HepG2 (cell line): ENCODE measurements around the gene LYRM7. TPM values are rescaled to one million over a fixed set of nuclear protein-coding genes. Genes with fewer than 3 reads are reported as not detected.

Experiments used
- ADNP ChIP-seq: sonication (generic); formaldehyde crosslinking; IDR thresholded peaks from 2 replicates; pipeline ENCODE4 v1.4.0; 2020; ENCODE audit warnings: missing genetic modification reagents
- ARID2 ChIP-seq: sonication (generic); formaldehyde crosslinking; IDR thresholded peaks from 2 replicates; pipeline ENCODE4 v1.8.1; 2022; ENCODE audit warnings: mild to moderate bottlenecking, missing genetic modification reagents, borderline replicate concordance
- ARNT2 ChIP-seq: sonication (generic); formaldehyde crosslinking; IDR thresholded peaks from 2 replicates; pipeline ENCODE4 v1.8.0; 2022; ENCODE audit warnings: mild to moderate bottlenecking, low read depth, missing genetic modification reagents, moderate library complexity
- BHLHE40 ChIP-seq: IDR thresholded peaks from 2 replicates; pipeline ENCODE4 v1.6.1; 2011; ENCODE audit warnings: low read length, improper control_type of control experiment
- CCAR2 ChIP-seq: fragments of 200-400 bp; formaldehyde crosslinking; optimal IDR thresholded peaks from 2 replicates; pipeline ENCODE3; 2018; ENCODE audit warnings: low read depth, mild to moderate bottlenecking, low read length, moderate library complexity
- FOXA1 ChIP-seq, 2 experiments: fragments of 450-650 bp in 1 of 2; sonication (generic) in 1 of 2; formaldehyde crosslinking in 1 of 2; IDR thresholded peaks; 2 replicates each; pipeline versions ENCODE4 v1.4.0 to v1.6.1; 2016 to 2020; ENCODE audit warnings: missing genetic modification reagents in 1 of 2
- ISX ChIP-seq: sonication (generic); formaldehyde crosslinking; conservative IDR thresholded peaks from 2 replicates; pipeline ENCODE4 v1.5.0; 2020; ENCODE audit warnings: missing genetic modification reagents
- RBFOX2 ChIP-seq: fragments of 200-400 bp; formaldehyde crosslinking; IDR thresholded peaks from 2 replicates; pipeline ENCODE4 v1.6.1; 2017; ENCODE audit warnings: low read depth, mild to moderate bottlenecking, low read length
- RFX1 ChIP-seq: fragments of 450-650 bp; IDR thresholded peaks from 2 replicates; pipeline ENCODE4 v1.6.1; 2017
- SIN3A ChIP-seq: IDR thresholded peaks from 2 replicates; pipeline ENCODE4 v1.6.1; 2011; ENCODE audit warnings: low read depth, mild to moderate bottlenecking, control low read depth, low read length, borderline replicate concordance
- SIX4 ChIP-seq: sonication (generic); formaldehyde crosslinking; IDR thresholded peaks from 2 replicates; pipeline ENCODE4 v1.4.0; 2020; ENCODE audit warnings: missing genetic modification reagents
- SP5 ChIP-seq: IDR thresholded peaks from 2 replicates; pipeline ENCODE4 v1.6.1; 2016; ENCODE audit warnings: low read depth, borderline replicate concordance
- TCF7L2 ChIP-seq: IDR thresholded peaks from 2 replicates; pipeline ENCODE4 v1.6.1; 2011; ENCODE audit warnings: mild to moderate bottlenecking, low read depth, low read length, moderate library complexity
- ZNF703 ChIP-seq: sonication (generic); formaldehyde crosslinking; IDR thresholded peaks from 2 replicates; pipeline ENCODE4 v1.5.1; 2020; ENCODE audit warnings: missing genetic modification reagents, mild to moderate bottlenecking, moderate library complexity, borderline replicate concordance
- ZSCAN25 ChIP-seq: sonication (generic); formaldehyde crosslinking; IDR thresholded peaks from 2 replicates; pipeline ENCODE4 v1.8.0; 2022; ENCODE audit warnings: mild to moderate bottlenecking, missing genetic modification reagents
- polyA plus RNA-seq, 8 experiments: library from polyadenylated mRNA; depleted of rRNA in 3 of 8; stranded (reverse) in 7 of 8; unstranded in 1 of 8; fragments of >200 nt; fragmentation: Illumina TruSeq in 4 of 8; extraction: Trizol in 4 of 8; gene quantifications; 2 replicates each; pipeline versions ENCODE4 v1.2.1 to v1.2.3, GENCODE V29; 2011 to 2016; ENCODE audit warnings: low read depth in 4 of 8, missing spikeins in 1 of 8, mixed read lengths in 1 of 8; ENCODE audit not compliant: insufficient read depth in 1 of 8
- total RNA-seq, 5 experiments: library from RNA; depleted of rRNA; stranded (reverse); fragments of >200 nt; fragmentation: Illumina TruSeq; extraction: Trizol; gene quantifications; 2 replicates each; pipeline ENCODE4 v1.2.3, GENCODE V29; 2016; ENCODE audit warnings: low read depth in 1 of 5
- TF ChIP-seq, protein P1 (sequence below): sonication (generic); formaldehyde crosslinking; IDR thresholded peaks from 2 replicates; pipeline ENCODE4 v1.5.1; 2020; ENCODE audit warnings: missing genetic modification reagents, mild to moderate bottlenecking, borderline replicate concordance
- TF ChIP-seq, protein P2 (sequence below): sonication (generic); formaldehyde crosslinking; IDR thresholded peaks from 2 replicates; pipeline ENCODE4 v1.4.0; 2020; ENCODE audit warnings: missing genetic modification reagents, borderline replicate concordance
- TF ChIP-seq, protein P3 (sequence below): sonication (generic); formaldehyde crosslinking; IDR thresholded peaks from 2 replicates; pipeline ENCODE4 v1.8.0; 2022; ENCODE audit warnings: missing genetic modification reagents, mild to moderate bottlenecking, inconsistent platforms, borderline replicate concordance
- TF ChIP-seq, protein P4 (sequence below): sonication (generic); formaldehyde crosslinking; IDR thresholded peaks from 2 replicates; pipeline ENCODE4 v1.5.1; 2020; ENCODE audit warnings: missing genetic modification reagents, mild to moderate bottlenecking, borderline replicate concordance
- TF ChIP-seq, protein P5 (sequence below): IDR thresholded peaks from 2 replicates; pipeline ENCODE4 v1.6.1; 2012; ENCODE audit warnings: low read depth, low read length, improper control_type of control experiment

LYRM7 gene
- total and polyA plus RNA-seq, 2 of the 13 experiments (the other 11 are each of a cell fraction or from before 2014, with no cell fraction given) = 3.0 to 5.5 TPM

DNA sequence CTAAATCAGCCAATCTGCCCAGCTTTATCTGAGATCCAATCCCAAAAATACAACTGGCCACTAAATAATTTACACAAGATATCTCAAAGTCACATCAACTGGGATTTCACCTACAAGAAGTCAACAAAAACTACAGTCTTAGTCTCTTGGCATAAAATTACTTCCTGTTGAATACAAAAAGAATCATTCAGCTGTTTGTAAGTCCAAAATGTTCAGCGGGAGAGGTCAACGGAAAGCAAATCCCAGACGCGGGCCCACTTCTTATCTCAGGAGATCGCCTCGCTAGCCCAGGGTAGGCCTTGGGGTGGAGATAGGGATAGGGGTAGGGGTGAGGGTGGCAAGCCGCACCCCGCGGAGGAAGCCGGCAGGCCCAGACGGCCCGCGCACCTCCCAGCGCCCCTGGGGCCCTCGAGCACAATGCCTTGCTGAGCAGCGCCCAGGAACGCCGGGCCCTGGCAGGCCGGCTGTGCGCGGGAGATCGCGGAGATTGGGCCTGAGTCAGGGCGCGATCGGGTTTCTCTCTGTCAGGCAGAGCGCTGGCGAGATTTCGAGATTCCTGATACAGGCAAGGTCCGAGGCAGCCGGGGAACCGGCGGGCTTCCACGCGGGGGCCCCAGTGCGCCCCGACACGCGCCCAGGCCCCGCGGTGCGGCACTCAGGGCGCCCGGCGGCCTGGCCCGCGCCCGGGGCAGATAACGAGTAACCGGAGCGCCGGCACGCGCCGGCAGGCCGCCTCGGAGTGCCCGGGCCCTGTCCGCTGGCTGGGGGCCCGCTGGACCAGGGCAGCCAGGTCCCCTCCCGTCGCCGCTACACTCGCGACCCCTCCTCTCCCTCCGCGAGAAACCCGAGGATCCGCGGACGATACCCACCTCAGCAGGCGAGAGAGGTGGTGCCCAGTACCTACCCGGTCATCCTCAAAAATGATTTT lies 6.3 kb upstream of the LYRM7 start (continued):
- TF ChIP-seq, protein P1, sequence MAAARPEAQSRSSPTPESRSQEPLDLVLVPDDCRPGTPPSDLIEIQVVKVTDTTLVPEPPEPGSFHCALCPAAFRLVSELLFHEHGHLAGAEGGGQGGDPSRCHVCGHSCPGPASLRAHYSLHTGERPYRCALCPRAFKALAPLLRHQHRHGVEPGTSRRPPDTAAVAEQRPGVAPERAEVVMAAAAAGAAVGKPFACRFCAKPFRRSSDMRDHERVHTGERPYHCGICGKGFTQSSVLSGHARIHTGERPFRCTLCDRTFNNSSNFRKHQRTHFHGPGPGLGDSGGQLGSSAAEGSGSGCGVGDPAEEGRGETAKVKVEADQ (CRISPR knock-in tag) = peak; percentile 57; the same call in 1 of the 2 replicates
- TF ChIP-seq RFX1 (no peak), SIX4 (CRISPR knock-in tag) (no peak), ZNF703 (CRISPR knock-in tag) (no peak), SP5 (CRISPR knock-in tag) (no peak), FOXA1 (IDR thresholded peaks at IDR 0.05) (no peak), FOXA1 (CRISPR knock-in tag; IDR thresholded peaks at IDR 0.05) (no peak), SIN3A (0 out of 2 replicates have a peak, but pooled peaks have one; percentile 24), ZSCAN25 (CRISPR knock-in tag) (peak; percentile 89), ADNP (no peak), ARID2 (no peak), RBFOX2 (peak; percentile 90), ISX (CRISPR knock-in tag) (no peak; the same call in 1 of the 2 replicates), TCF7L2 (no peak), ARNT2 (CRISPR knock-in tag) (0 out of 2 replicates have a peak, but pooled peaks have one; percentile 33), CCAR2 (no peak), BHLHE40 (no peak)
- TF ChIP-seq, protein P2, sequence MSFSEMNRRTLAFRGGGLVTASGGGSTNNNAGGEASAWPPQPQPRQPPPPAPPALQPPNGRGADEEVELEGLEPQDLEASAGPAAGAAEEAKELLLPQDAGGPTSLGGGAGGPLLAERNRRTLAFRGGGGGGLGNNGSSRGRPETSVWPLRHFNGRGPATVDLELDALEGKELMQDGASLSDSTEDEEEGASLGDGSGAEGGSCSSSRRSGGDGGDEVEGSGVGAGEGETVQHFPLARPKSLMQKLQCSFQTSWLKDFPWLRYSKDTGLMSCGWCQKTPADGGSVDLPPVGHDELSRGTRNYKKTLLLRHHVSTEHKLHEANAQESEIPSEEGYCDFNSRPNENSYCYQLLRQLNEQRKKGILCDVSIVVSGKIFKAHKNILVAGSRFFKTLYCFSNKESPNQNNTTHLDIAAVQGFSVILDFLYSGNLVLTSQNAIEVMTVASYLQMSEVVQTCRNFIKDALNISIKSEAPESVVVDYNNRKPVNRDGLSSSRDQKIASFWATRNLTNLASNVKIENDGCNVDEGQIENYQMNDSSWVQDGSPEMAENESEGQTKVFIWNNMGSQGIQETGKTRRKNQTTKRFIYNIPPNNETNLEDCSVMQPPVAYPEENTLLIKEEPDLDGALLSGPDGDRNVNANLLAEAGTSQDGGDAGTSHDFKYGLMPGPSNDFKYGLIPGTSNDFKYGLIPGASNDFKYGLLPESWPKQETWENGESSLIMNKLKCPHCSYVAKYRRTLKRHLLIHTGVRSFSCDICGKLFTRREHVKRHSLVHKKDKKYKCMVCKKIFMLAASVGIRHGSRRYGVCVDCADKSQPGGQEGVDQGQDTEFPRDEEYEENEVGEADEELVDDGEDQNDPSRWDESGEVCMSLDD (CRISPR knock-in tag) = peak; percentile 77
- TF ChIP-seq, protein P3, sequence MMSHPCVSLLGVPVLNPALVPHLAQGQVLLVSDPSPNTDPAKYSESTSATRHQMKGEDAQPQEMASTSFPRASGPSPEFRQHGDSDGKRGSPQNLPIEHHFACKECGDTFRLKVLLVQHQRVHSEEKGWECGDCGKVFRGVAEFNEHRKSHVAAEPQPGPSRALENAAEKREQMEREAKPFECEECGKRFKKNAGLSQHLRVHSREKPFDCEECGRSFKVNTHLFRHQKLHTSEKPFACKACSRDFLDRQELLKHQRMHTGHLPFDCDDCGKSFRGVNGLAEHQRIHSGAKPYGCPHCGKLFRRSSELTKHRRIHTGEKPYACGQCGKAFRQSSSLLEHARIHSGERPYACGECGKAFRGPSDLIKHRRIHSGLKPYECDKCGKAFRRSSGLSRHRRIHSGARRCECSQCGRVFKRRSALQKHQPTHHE (CRISPR knock-in tag) = no peak
- TF ChIP-seq, protein P4, sequence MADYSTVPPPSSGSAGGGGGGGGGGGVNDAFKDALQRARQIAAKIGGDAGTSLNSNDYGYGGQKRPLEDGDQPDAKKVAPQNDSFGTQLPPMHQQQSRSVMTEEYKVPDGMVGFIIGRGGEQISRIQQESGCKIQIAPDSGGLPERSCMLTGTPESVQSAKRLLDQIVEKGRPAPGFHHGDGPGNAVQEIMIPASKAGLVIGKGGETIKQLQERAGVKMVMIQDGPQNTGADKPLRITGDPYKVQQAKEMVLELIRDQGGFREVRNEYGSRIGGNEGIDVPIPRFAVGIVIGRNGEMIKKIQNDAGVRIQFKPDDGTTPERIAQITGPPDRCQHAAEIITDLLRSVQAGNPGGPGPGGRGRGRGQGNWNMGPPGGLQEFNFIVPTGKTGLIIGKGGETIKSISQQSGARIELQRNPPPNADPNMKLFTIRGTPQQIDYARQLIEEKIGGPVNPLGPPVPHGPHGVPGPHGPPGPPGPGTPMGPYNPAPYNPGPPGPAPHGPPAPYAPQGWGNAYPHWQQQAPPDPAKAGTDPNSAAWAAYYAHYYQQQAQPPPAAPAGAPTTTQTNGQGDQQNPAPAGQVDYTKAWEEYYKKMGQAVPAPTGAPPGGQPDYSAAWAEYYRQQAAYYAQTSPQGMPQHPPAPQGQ (CRISPR knock-in tag) = no peak
- TF ChIP-seq, protein P5, sequence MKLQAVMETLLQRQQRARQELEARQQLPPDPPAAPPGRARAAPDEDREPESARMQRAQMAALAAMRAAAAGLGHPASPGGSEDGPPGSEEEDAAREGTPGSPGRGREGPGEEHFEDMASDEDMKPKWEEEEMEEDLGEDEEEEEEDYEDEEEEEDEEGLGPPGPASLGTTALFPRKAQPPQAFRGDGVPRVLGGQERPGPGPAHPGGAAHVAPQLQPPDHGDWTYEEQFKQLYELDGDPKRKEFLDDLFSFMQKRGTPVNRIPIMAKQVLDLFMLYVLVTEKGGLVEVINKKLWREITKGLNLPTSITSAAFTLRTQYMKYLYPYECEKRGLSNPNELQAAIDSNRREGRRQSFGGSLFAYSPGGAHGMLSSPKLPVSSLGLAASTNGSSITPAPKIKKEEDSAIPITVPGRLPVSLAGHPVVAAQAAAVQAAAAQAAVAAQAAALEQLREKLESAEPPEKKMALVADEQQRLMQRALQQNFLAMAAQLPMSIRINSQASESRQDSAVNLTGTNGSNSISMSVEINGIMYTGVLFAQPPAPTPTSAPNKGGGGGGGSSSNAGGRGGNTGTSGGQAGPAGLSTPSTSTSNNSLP = no peak
